ENCODE data around the gene EIF2D. TPM values are rescaled to one million over a fixed set of nuclear protein-coding genes. Genes with fewer than 3 reads are reported as not detected.

EIF2D gene
- total and polyA plus RNA-seq, 2 of the 4 experiments (the other 2 are of a cell fraction), result 64.3 to 69.4 TPM

GRCh38 chr1:206593351-206593925, 18.8 kb downstream of the EIF2D start:
- dilution Hi-C loops (cut with HindIII; ENCODE audit: low sequenced_read_pairs, unreplicated experiment) (no loop called here), in situ Hi-C loops (cut with MboI; ENCODE audit: low sequenced_read_pairs) (no loop called here), intact Hi-C loops (cut with micrococcal nuclease) (no loop called here)
- Histone ChIP-seq H4K8ac (ENCODE audit: low read depth in 2 of 2, low read length in 2 of 2) (no peak overlapping the region), H3K4me3 (ENCODE audit: insufficient read depth, low read depth, low read length) (no peak overlapping the region), H3K18ac (ENCODE audit: low read depth, low read length) (no peak overlapping the region), H3K27me3 (ENCODE audit: control insufficient read depth, insufficient read depth, low read length) (no peaks in the 10 kb centered on the region), H3K14ac (replicated peaks; ENCODE audit: low read depth, low read length) (no peak overlapping the region), H3K36me3 (ENCODE audit: control insufficient read depth, insufficient read depth, low read length) (peaks cover 21% of the 10 kb centered on the region), H3K56ac (ENCODE audit: extremely low read depth, insufficient read depth, low read length) (no peak overlapping the region), H3K9me1 (ENCODE audit: insufficient read depth, low read length) (peaks cover 15% of the 10 kb centered on the region), H3K4ac (ENCODE audit: low read depth, low read length) (no peak overlapping the region), H2BK15ac (ENCODE audit: low read depth, low read length) (no peak overlapping the region), H2AK5ac (ENCODE audit: low read depth, low read length) (no peak overlapping the region), H3K4me2 (ENCODE audit: low read depth, low read length) (no peak overlapping the region), H3K79me1 (ENCODE audit: low read depth in 1 of 2, low read length in 2 of 2) (peaks cover 0 to 10% of the 10 kb centered on the region in 2 experiments; a peak in 1 of 4 replicates), H3K27ac (ENCODE audit: insufficient read depth, low read length) (no peak overlapping the region), H2AFZ (replicated peaks; ENCODE audit: low read length, poor library complexity) (no peak overlapping the region), H3K4me1 (ENCODE audit: control insufficient read depth, insufficient read depth, low read length) (peaks cover 7% of the 10 kb centered on the region), H4K20me1 (ENCODE audit: insufficient read depth, low read length) (0 out of 2 replicates have a peak, but pooled peaks cover 2% of the 10 kb centered on the region), H2BK5ac (ENCODE audit: low read depth, low read length, poor library complexity, severe bottlenecking) (no peak overlapping the region), H3K9me3 (ENCODE audit: control insufficient read depth, insufficient read depth, low read length) (no peaks in the 10 kb centered on the region), H4K5ac (ENCODE audit: low read depth, low read length) (no peak overlapping the region), H2BK120ac (ENCODE audit: low read depth, low read length) (no peak overlapping the region), H2BK20ac (ENCODE audit: low read depth, low read length) (no peak overlapping the region), H2AK9ac (replicated peaks; ENCODE audit: low read depth, low read length, poor library complexity) (peak overlapping the region; percentile 37), H4K91ac (ENCODE audit: insufficient read depth, low read depth, low read length) (no peak overlapping the region), H3K9ac (ENCODE audit: low read depth, low read length) (no peak overlapping the region), H3K23ac (ENCODE audit: low read depth, low read length) (no peak overlapping the region)
- no peak for DNase-seq
- BruUV-seq (replicated peaks), result no TSS peak
- CTCF ChIA-PET, result interaction anchor here (0.6 to 1.4 kb wide), 4 partner anchors 19 to 390 kb away, joined by 3 read pairs; partner anchors contain the start of gene EIF2D
- POLR2A ChIA-PET (ENCODE audit: unreplicated experiment), result no interaction called here
- ATAC-seq (ENCODE audit: low read depth), result no peak
- no peak for TF ChIP-seq RFX5 (IDR thresholded peaks at IDR 0.05; ENCODE audit: low read depth, low read length)
- TF ChIP-seq MAFK (IDR thresholded peaks at IDR 0.05; ENCODE audit: low read depth, low read length), result no peak
- no peak for TF ChIP-seq RAD21 (IDR thresholded peaks at IDR 0.05; ENCODE audit: low read length)
- no peak for TF ChIP-seq SMC3 (IDR thresholded peaks at IDR 0.05; ENCODE audit: low read depth, low read length)
- no peak for TF ChIP-seq FOS (IDR thresholded peaks at IDR 0.05; ENCODE audit: low read depth, low read length)
- TF ChIP-seq, protein P1, sequence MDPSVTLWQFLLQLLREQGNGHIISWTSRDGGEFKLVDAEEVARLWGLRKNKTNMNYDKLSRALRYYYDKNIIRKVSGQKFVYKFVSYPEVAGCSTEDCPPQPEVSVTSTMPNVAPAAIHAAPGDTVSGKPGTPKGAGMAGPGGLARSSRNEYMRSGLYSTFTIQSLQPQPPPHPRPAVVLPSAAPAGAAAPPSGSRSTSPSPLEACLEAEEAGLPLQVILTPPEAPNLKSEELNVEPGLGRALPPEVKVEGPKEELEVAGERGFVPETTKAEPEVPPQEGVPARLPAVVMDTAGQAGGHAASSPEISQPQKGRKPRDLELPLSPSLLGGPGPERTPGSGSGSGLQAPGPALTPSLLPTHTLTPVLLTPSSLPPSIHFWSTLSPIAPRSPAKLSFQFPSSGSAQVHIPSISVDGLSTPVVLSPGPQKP (IDR thresholded peaks at IDR 0.05; ENCODE audit: borderline replicate concordance, low read depth, low read length), result no peak
- TF ChIP-seq NFE2L2 (IDR thresholded peaks at IDR 0.05; ENCODE audit: low read depth, low read length), result no peak
- TF ChIP-seq CEBPB (IDR thresholded peaks at IDR 0.05; ENCODE audit: low read depth, low read length), result no peak
- no peak for TF ChIP-seq MAZ (IDR thresholded peaks at IDR 0.05; ENCODE audit: borderline replicate concordance, low read depth, low read length)
- TF ChIP-seq CTCF (conservative IDR thresholded peaks at IDR 0.05; ENCODE audit: low read depth, low read length), result no peak
- WGBS, 2 experiments (ENCODE audit: extremely low coverage in 2 of 2, insufficient read length in 1 of 2), result no CpG with 5 or more reads among the region's 7 CpGs
